Measurements from ENCODE around the gene DYNLL2.
A peak's percentile ranks its signal among the peaks of the same experiment; 100 is the strongest.
"Not testable (repeated sequence)": the region's sequence is repeated elsewhere in the genome, so short reads cannot be mapped to it uniquely, and the experiment has no call there.

DYNLL2 gene
- total RNA-seq, result 158 to 173 (median 165) reads per million in 4 donors

DNA sequence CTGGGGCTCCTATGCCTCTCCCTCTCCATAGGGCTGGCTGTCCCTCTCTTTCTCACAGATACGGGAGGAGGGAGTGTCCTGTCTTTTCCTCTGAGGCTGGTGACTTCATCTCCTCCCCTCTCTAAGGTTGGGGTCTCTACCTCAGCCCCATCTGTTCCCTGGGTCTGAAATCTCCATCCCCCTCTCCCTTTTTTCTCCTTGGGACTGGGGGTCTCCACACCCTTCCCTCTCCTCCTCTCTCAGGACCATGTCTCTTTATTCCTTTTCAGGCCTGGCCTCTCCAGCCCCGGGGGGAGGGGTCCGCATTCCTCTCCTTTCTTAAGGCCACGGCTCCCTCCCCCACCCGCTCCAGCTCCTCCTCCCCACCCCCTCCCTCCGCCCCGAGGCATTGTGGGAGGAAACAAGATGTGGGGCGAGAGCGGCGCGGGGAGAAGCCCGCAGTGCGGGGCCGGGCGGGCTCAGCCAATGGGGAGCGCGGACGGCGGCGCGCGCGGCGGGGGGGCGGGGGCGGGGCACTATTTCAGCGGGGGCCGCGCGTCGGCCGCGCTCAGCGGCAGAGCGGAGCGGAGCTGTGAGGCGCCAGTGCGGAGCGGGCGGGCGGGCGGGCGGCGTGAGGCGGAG lies at the start of gene DYNLL2:
TSS of gene DYNLL2 (plus strand) at position 550 of the 621 bp plus-strand sequence. CDS start 3,672 bp downstream, outside the sequence.
- peak; percentile 77 to 93 (median 82) for DNase-seq

DNA sequence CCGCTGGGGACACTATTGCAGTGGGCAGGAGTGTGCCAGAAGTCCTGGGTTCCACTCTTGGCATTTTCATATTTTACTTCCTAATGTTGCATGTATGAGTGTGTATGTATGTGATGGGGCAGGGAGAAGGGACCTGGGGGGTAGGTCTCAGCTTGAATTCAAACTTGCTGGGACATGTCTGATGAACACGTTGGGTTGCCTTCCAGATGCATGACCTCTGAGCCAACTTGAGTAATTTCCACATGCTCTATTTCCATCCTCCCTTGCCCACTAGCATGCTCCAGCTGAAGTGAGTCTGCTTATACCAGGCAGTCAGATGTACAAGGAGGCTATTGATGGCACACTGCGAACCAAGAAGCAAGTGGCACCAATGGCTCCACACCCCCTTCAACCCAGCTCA lies 43.2 kb upstream of the DYNLL2 start:
- no peak for DNase-seq

DNA sequence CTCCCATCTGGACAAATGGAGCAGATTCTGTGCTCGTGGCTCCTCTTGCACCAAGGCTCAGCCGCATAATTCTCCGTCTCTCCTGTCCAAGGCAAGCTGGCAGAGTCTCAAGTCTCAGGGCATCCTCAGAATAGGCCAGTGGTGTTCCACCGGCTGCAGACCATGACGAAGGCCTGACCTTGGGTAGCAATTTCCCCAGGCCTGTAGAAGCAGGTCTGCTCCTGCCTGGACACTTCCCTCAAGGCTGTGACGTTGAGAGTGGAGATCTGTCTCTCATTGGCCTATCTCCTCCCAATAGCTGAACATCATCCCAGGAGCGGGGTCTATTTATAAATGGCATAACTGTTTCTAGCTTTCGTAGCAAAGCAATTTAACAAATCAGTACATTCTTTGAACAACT lies 42.8 kb upstream of the DYNLL2 start:
- no peak for DNase-seq

DNA sequence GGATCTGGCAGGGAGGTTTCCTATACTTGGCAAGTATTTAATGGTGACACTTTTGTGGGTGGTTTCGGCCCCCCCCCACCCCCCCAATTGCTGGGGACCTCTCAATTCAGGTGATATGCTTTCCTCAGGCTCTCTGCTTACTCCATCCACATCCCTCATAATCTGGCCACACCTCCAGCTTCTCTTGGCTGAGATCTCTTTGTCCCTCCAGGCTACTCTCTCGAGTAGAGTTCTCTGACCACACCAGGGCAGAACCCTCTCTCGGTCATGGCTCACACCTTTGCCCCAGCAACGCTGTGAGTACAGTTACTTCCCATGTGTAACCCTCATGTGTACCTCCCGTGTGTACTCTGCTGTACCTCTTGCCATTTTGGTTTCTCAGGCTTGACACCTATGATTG lies 42.1 kb upstream of the DYNLL2 start:
- DNase-seq, result no peak

GRCh38 chr17:58043221-58044181 lies 39.7 kb upstream of the DYNLL2 start:
- no peak for DNase-seq

GRCh38 chr17:58044256-58044655 lies 39.0 kb upstream of the DYNLL2 start:
- not testable (repeated sequence) for DNase-seq

GRCh38 chr17:58046239-58047094 lies 36.8 kb upstream of the DYNLL2 start:
- DNase-seq, result no peak

DNA sequence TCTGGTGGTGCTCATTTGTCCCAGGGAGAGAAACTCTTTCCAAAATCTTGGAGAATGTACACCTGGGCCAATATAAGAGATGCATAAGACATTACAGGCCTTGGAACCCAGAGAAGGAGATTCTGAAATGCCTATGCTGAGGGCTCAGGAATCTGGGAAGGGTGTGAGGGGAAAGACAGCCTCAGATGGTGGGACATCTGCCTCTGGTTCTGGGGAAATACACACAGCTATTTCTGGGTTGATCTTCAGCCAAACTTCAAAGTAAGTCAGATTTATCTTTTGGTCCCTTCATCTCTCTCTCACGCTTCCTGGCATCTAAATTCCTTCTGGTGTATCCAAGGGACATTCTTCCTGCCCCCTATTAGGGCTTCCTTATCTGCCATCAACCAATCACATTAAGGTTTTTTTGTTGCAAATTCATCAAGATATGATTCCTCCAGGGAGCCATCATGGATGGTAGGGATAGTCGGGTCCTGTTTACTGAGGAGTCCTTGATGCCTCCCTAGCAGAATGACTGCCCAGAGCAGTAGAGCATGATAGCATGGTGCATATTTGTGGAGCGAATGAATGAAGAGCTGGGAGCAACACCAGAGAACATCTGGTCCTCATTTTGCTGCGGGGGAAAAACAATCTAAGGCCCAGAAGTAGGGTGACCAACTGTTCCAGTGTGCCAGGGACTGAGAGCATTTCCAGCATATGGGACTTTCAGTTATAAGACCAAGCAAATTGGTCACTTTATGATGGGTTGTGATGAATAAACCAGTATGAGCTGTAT lies 35.7 kb upstream of the DYNLL2 start:
- DNase-seq, result no peak

- DNase-seq, result no peak
Observed at GRCh38 chr17:58049533-58049932, 33.7 kb upstream of the DYNLL2 start.

GRCh38 chr17:58050966-58051365 lies 32.3 kb upstream of the DYNLL2 start:
- DNase-seq, result no peak

- no peak for DNase-seq
Observed at GRCh38 chr17:58051468-58051867, 31.8 kb upstream of the DYNLL2 start.

GRCh38 chr17:58052407-58052806 lies 30.8 kb upstream of the DYNLL2 start:
- DNase-seq, result no peak

DNA sequence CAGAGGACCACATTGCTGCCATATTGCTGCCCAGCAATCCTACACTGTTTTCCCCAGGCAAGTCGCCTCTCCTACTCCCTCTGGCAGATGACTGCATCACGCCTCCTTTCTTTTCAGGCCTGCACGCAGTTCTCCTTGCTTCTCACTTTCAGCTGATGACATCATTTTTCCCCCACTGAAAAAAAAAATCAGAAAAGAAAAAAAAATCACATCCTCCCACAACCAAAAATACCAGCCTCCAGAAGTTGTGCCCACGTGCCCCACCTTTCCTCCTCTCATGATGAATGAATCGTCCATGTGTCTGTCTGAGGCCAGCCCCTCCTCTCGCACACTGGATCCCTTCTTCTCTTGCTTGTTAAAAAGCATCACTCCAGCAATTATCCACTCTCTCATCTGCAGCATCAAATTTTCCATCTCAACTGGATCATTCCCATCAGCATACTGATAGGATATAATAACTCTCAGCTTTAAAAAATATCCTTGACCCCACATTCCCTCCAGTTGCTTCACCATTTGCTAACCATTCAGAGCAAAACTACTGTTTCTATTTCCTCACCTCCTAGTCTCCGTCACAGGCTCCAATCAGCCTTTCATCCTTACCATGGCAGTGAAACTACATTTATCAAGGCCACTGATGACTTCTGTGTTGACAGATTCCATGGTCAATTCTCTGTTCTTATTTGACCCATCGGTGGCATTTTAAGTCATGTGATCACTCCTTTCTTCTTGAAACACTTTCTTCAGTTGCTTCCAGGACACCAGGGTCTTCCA lies 30.1 kb upstream of the DYNLL2 start:
- DNase-seq, result no peak

- DNase-seq, result no peak
Observed at GRCh38 chr17:58054641-58055040, 28.6 kb upstream of the DYNLL2 start.

- DNase-seq, result no peak
Observed at GRCh38 chr17:58056476-58056875, 26.7 kb upstream of the DYNLL2 start.

- DNase-seq, result no peak
Observed at GRCh38 chr17:58059141-58059540, 24.1 kb upstream of the DYNLL2 start.

GRCh38 chr17:58060596-58061191 lies 22.5 kb upstream of the DYNLL2 start:
- DNase-seq, result no peak

DNA sequence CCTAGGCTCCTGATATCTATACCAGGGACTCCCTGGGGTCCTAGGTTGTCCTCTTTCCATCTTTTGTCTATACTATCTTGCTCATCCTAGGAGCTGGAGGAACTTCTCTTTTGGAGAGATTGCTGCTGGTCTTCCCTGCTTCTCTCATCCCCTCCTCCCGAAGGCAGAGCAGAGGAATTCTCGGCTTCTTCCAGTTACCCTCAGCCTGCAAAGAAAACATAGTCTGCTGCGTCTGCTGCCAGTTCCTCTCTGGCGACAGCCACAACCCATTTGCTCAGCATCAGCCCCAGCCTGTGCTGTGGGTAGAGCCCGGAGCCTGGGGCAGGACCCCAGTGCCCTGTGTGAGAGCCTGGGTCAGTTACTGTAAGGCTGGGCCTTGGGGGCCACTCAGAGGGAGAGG lies 21.5 kb upstream of the DYNLL2 start:
- no peak for DNase-seq

GRCh38 chr17:58065238-58065637 lies 18.0 kb upstream of the DYNLL2 start:
- DNase-seq, result no peak

GRCh38 chr17:58066401-58066800 lies 16.8 kb upstream of the DYNLL2 start:
- DNase-seq, result no peak

DNA sequence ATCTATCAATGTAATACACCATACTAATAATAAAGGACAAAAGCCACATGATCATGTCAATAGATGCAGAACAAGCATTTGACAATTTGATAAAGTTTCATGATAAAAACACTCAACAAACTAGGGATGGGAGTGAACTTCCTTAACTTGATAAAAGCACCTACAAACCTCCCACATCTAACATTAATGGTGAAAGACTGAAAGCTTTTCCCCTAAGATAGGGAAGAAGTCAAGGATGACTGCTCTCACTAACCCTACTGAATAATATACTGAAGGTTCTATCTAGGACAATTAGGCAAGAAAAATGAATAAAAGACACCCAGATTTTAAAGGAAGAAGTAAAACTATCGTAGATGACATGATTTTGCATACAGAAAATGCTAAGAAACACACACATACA lies 10.4 kb upstream of the DYNLL2 start:
- no peak for DNase-seq

Measured in T-helper 1 cell (primary cell).